HG03064 (cell line): ENCODE data around the gene CHIC2.
"Not testable (repeated sequence)": the region's sequence is repeated elsewhere in the genome, so short reads cannot be mapped to it uniquely, and the experiment has no call there.

ENCODE experiments used
- ATAC-seq: cut with Tn5 transposase; IDR thresholded peaks from one replicate; pipeline ENCODE4 v1.9.1; 2021; ENCODE audit warnings: low read depth; ENCODE audit not compliant: unreplicated experiment

CHIC2 gene

GRCh38 chr4:54062392-54062791 lies 2.0 kb downstream of the CHIC2 start:
- no peak for ATAC-seq

- ATAC-seq: no peak
These were observed 2.5 kb downstream of the CHIC2 start for GRCh38 chr4:54061873-54062272.

- no peak for ATAC-seq
These were observed 3.3 kb downstream of the CHIC2 start for GRCh38 chr4:54061067-54061466.

- ATAC-seq: no peak
These were observed 4.3 kb downstream of the CHIC2 start for GRCh38 chr4:54060116-54060515.

- ATAC-seq: no peak
These were observed 6.2 kb downstream of the CHIC2 start for GRCh38 chr4:54058171-54058570.

- ATAC-seq: no peak
These were observed 8.0 kb downstream of the CHIC2 start for GRCh38 chr4:54056360-54056759.

GRCh38 chr4:54055494-54055893 lies 8.9 kb downstream of the CHIC2 start:
- no peak for ATAC-seq

GRCh38 chr4:54054501-54054900 lies 9.9 kb downstream of the CHIC2 start:
- no peak for ATAC-seq

- not testable (repeated sequence) for ATAC-seq
These were observed 11.1 kb downstream of the CHIC2 start for GRCh38 chr4:54053322-54053721.

- ATAC-seq: no peak
These were observed 14.0 kb downstream of the CHIC2 start for GRCh38 chr4:54050214-54050904.

GRCh38 chr4:54043630-54044029 lies 20.8 kb downstream of the CHIC2 start:
- not testable (repeated sequence) for ATAC-seq

GRCh38 chr4:54041933-54042332 lies 22.5 kb downstream of the CHIC2 start:
- no peak for ATAC-seq

GRCh38 chr4:54041100-54041499 lies 23.3 kb downstream of the CHIC2 start:
- ATAC-seq: no peak

- no peak for ATAC-seq
These were observed 26.3 kb downstream of the CHIC2 start for GRCh38 chr4:54038056-54038455.

GRCh38 chr4:54036184-54036583 lies 28.2 kb downstream of the CHIC2 start:
- no peak for ATAC-seq

- ATAC-seq: no peak
These were observed 31.8 kb downstream of the CHIC2 start for GRCh38 chr4:54032558-54033135.

- ATAC-seq: no peak
These were observed 37.1 kb downstream of the CHIC2 start for GRCh38 chr4:54027311-54027710.

- ATAC-seq: no peak
These were observed 38.8 kb downstream of the CHIC2 start for GRCh38 chr4:54025582-54025981.

- ATAC-seq: not testable (repeated sequence)
These were observed 41.4 kb downstream of the CHIC2 start for GRCh38 chr4:54023019-54023418.

GRCh38 chr4:54017974-54018373 lies 46.4 kb downstream of the CHIC2 start:
- no peak for ATAC-seq

GRCh38 chr4:54017308-54017707 lies 47.1 kb downstream of the CHIC2 start:
- no peak for ATAC-seq

GRCh38 chr4:54016504-54016903 lies 47.9 kb downstream of the CHIC2 start:
- ATAC-seq: no peak
